HL-60 (cell line): ENCODE results near the gene BAAT.

Experiments
- DNase-seq, 2 experiments: peaks; one replicate each; pipeline ENCODE4 v3.0.0-alpha.2; 2010 to 2020; ENCODE audit warnings: low read depth in 1 of 2, low spot score in 1 of 2
- H3K27ac ChIP-seq: fragments of 250-450 bp; sonication (Bioruptor Pico); replicated peaks from 2 replicates; pipeline ENCODE4 v1.5.1; 2020; ENCODE audit warnings: mild to moderate bottlenecking, moderate library complexity
- H3K27me3 ChIP-seq: fragments of 250-450 bp; sonication (Bioruptor Pico); 2 replicates; pipeline ENCODE4 v1.5.1; 2021; ENCODE audit warnings: mild to moderate bottlenecking, moderate library complexity; ENCODE audit not compliant: insufficient read depth, poor library complexity, severe bottlenecking
- H3K4me3 ChIP-seq: replicated peaks from 2 replicates; pipeline ENCODE4 v1.5.1; 2011; ENCODE audit warnings: mild to moderate bottlenecking, control low read depth, low read length; ENCODE audit not compliant: insufficient read depth
- GABPA ChIP-seq: IDR thresholded peaks from 2 replicates; pipeline ENCODE4 v1.6.1; 2012; ENCODE audit warnings: low read depth
- POLR2AphosphoS5 ChIP-seq: IDR thresholded peaks from 2 replicates; pipeline ENCODE4 v1.6.1; 2012; ENCODE audit warnings: low read depth
- SPI1 ChIP-seq: IDR thresholded peaks from 2 replicates; pipeline ENCODE4 v1.6.1; 2012; ENCODE audit warnings: low read depth, mild to moderate bottlenecking, borderline replicate concordance
- TF ChIP-seq, protein P1 (sequence below): IDR thresholded peaks from one replicate; pipeline ENCODE4 v1.5.1; 2011; ENCODE audit warnings: low read length, control low read depth, inconsistent platforms; ENCODE audit not compliant: insufficient read depth
- TF ChIP-seq, protein P2 (sequence below): IDR thresholded peaks from 2 replicates; pipeline ENCODE4 v1.6.1; 2012; ENCODE audit warnings: low read depth; ENCODE audit not compliant: insufficient replicate concordance

The BAAT gene

DNA sequence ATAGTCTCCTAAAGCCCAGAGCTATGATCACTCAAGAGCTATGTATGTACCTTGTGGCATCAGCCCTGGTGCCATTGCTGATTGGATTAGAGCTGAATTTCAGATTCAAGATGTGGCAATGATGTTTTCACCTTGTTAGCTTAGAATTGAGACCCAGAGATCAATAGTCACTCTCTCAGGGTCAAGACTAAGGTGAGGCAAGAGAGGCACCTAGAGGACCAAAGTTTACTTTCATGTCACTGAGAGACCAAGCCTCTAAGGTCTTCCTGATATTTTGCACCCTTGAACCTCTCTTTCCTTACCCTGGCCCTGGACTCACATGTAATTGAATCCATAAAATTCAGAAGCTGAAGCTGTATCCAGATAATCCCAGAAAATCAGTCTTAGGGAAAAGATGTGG lies 42.8 kb downstream of the BAAT start:
- H3K27me3 ChIP-seq: peaks cover 3% of the 10 kb centered on the region
- H3K4me3 ChIP-seq: no peak overlapping the region
- H3K27ac ChIP-seq: no peak overlapping the region
- DNase-seq: no peak
- TF ChIP-seq GABPA (no peak), POLR2AphosphoS5 (no peak), SPI1 (no peak)
- TF ChIP-seq, protein P1, sequence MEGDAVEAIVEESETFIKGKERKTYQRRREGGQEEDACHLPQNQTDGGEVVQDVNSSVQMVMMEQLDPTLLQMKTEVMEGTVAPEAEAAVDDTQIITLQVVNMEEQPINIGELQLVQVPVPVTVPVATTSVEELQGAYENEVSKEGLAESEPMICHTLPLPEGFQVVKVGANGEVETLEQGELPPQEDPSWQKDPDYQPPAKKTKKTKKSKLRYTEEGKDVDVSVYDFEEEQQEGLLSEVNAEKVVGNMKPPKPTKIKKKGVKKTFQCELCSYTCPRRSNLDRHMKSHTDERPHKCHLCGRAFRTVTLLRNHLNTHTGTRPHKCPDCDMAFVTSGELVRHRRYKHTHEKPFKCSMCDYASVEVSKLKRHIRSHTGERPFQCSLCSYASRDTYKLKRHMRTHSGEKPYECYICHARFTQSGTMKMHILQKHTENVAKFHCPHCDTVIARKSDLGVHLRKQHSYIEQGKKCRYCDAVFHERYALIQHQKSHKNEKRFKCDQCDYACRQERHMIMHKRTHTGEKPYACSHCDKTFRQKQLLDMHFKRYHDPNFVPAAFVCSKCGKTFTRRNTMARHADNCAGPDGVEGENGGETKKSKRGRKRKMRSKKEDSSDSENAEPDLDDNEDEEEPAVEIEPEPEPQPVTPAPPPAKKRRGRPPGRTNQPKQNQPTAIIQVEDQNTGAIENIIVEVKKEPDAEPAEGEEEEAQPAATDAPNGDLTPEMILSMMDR: no peak
- TF ChIP-seq, protein P2, sequence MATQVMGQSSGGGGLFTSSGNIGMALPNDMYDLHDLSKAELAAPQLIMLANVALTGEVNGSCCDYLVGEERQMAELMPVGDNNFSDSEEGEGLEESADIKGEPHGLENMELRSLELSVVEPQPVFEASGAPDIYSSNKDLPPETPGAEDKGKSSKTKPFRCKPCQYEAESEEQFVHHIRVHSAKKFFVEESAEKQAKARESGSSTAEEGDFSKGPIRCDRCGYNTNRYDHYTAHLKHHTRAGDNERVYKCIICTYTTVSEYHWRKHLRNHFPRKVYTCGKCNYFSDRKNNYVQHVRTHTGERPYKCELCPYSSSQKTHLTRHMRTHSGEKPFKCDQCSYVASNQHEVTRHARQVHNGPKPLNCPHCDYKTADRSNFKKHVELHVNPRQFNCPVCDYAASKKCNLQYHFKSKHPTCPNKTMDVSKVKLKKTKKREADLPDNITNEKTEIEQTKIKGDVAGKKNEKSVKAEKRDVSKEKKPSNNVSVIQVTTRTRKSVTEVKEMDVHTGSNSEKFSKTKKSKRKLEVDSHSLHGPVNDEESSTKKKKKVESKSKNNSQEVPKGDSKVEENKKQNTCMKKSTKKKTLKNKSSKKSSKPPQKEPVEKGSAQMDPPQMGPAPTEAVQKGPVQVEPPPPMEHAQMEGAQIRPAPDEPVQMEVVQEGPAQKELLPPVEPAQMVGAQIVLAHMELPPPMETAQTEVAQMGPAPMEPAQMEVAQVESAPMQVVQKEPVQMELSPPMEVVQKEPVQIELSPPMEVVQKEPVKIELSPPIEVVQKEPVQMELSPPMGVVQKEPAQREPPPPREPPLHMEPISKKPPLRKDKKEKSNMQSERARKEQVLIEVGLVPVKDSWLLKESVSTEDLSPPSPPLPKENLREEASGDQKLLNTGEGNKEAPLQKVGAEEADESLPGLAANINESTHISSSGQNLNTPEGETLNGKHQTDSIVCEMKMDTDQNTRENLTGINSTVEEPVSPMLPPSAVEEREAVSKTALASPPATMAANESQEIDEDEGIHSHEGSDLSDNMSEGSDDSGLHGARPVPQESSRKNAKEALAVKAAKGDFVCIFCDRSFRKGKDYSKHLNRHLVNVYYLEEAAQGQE: no peak

DNA sequence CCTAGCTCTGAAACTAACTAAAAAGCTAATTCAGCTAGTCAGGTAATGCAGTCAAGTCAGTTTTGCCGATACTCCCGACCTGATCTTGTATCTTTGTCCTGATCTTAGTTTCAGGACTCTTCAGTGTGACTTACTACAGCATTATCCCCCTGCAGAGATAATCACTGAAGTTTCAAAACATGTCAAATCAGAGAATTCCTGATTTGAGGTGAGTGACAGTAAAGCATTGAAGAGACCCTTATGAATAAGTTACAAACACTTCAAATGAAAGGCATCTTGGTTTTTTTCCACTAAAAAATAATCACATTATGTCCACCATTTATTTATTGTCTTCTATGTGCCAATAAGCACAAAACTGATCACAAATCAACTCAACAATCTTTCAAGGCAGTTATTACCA lies 47.6 kb downstream of the BAAT start:
- H3K27ac ChIP-seq: no peak overlapping the region
- no peaks in the 10 kb centered on the region for H3K27me3 ChIP-seq
- DNase-seq: no peak
- TF ChIP-seq GABPA (no peak), POLR2AphosphoS5 (no peak), SPI1 (no peak)
- TF ChIP-seq, protein P2: no peak
- TF ChIP-seq, protein P1: no peak
- no peak overlapping the region for H3K4me3 ChIP-seq

DNA sequence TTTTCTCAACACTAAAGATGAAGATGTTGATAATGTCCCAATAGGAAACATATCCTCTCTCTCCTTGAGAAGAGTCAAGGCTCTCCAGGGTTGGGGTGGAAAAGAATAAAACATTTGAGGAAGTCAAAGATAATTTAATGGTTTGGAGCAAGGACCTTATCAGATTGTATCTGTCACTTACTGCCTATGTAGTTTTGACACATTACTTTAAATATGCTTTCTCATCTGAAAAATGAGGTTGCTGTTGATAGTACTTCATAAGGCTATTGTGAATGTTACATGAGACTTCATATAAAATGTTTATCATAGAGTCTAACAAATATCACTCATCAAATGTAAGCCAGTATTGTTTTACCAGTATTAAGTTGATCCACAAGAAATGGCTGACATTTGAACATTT lies 48.7 kb downstream of the BAAT start:
- TF ChIP-seq, protein P1: no peak
- no peak for TF ChIP-seq GABPA
- TF ChIP-seq POLR2AphosphoS5: no peak
- TF ChIP-seq SPI1: no peak
- TF ChIP-seq, protein P2: no peak

More for the DNA sequence above, 48.7 kb downstream of the BAAT start:
- Histone ChIP-seq H3K27me3 (no peaks in the 10 kb centered on the region), H3K27ac (no peak overlapping the region), H3K4me3 (no peak overlapping the region)
- no peak for DNase-seq
